A549 (cell line): ENCODE results near the gene FAM111B.
"Not testable (repeated sequence)": the region's sequence is repeated elsewhere in the genome, so short reads cannot be mapped to it uniquely, and the experiment has no call there.

Experiments
- CBX2 ChIP-seq: fragments of 200-600 bp; sonication (generic); IDR thresholded peaks from 2 replicates; pipeline ENCODE4 v1.6.1; 2016; ENCODE audit warnings: low read depth, mild to moderate bottlenecking, borderline replicate concordance
- CTCF ChIP-seq: fragments of >200 bp; sonication (Bioruptor Twin); formaldehyde crosslinking; IDR thresholded peaks from 3 replicates; pipeline ENCODE4 v1.5.1; 2016
- EP300 ChIP-seq, 2 experiments: fragments of >200 bp; sonication (Bioruptor Twin); formaldehyde crosslinking; IDR thresholded peaks; 2 replicates in 1 of 2; 3 replicates in 1 of 2; pipeline ENCODE4 v1.6.1; 2016 to 2017
- ESRRA ChIP-seq: fragments of 150-350 bp; IDR thresholded peaks from 2 replicates; pipeline ENCODE4 v1.6.1; 2014; ENCODE audit warnings: mild to moderate bottlenecking, low read length, borderline replicate concordance
- KDM1A ChIP-seq: fragments of 200-600 bp; sonication (generic); IDR thresholded peaks from 2 replicates; pipeline ENCODE4 v1.6.1; 2016; ENCODE audit warnings: low read depth, mild to moderate bottlenecking
- MAZ ChIP-seq: fragments of 150-350 bp; IDR thresholded peaks from 2 replicates; pipeline ENCODE4 v1.6.1; 2014; ENCODE audit warnings: antibody characterized with exemption, low read depth, low read length, borderline replicate concordance
- POLR2A ChIP-seq: IDR thresholded peaks from 2 replicates; pipeline ENCODE4 v1.6.1; 2012; ENCODE audit warnings: mild to moderate bottlenecking, low read length
- REST ChIP-seq: fragments of 200-600 bp; sonication (generic); IDR thresholded peaks from 2 replicates; pipeline ENCODE4 v1.6.1; 2016; ENCODE audit warnings: antibody characterized with exemption, mild to moderate bottlenecking, moderate library complexity
- USF2 ChIP-seq: fragments of 450-650 bp; IDR thresholded peaks from 2 replicates; pipeline ENCODE4 v1.6.1; 2014; ENCODE audit warnings: antibody characterized with exemption

- not testable (repeated sequence) for TF ChIP-seq KDM1A; CTCF; POLR2A; REST; ESRRA; MAZ; EP300 (IDR thresholded peaks at IDR 0.05); CBX2; USF2
Observed at GRCh38 chr11:59060096-59060495, 46.9 kb upstream of the FAM111B start.
